ENCODE results near the gene AMBRA1. TPM values are rescaled to one million over a fixed set of nuclear protein-coding genes. Genes with fewer than 3 reads are reported as not detected.

The AMBRA1 gene
- total and polyA plus RNA-seq, 2 experiments from 2014 or later: 10.5 to 52.7 TPM

DNA sequence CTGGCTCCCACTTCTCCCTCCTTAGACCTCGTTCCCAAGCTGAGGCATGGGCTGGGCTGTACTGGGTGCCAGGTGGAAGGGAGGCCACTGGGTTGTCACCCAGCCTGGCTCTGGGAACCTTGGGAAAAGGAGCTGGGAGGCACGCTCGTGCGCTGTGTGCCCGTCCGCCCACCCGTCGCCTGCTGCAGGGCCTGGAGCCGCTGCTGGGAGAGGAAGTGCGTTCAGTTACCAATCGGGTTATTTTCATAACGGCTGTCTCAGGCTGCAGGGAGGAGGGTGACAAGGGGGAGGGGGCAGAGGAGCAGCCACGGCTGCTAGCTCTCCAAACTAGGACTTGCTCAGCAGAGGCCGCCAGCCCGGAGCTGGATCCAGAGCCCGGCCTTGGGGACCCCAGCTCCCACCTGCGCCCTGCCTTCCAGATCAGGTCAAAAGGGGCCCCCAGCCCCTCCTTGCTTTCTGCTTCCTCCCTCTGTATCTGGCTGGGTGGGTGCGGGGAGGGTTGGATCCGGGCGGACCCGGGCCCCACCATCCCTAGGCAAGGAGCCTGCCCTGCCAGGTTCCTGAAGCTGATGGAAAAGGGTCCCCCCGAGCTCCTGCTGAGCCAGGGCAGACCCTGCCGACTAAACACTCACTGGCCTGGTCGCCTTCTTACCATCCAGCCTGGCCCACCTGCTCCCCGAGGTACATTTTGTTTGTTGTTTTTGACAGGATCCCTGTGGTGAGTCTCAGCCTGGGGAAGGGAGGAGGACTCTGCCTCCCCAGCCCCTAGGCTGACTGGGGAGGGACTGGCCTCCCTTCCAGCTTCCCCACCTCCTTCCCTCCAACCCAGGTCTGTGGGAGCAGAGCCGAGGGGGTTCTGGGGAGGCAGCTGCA lies 232.3 kb downstream of the AMBRA1 start:
- no peaks in the 10 kb centered on the region for H3K36me3 ChIP-seq
- H3K4me1 ChIP-seq (ENCODE audit: low read depth): peaks cover 28% of the 10 kb centered on the region
- TF ChIP-seq CTCF (IDR thresholded peaks at IDR 0.05; ENCODE audit: low read depth, low read length): no peak
- no peaks in the 10 kb centered on the region for H3K9me3 ChIP-seq (ENCODE audit: low read depth)
- no peaks in the 10 kb centered on the region for H3K27me3 ChIP-seq
- peak overlapping the region; percentile 82 for H3K27ac ChIP-seq
- peak; percentile 63 to 78 for DNase-seq (ENCODE audit: low read depth in 1 of 2, low spot score in 1 of 2)
- H3K4me3 ChIP-seq: no peak overlapping the region

DNA sequence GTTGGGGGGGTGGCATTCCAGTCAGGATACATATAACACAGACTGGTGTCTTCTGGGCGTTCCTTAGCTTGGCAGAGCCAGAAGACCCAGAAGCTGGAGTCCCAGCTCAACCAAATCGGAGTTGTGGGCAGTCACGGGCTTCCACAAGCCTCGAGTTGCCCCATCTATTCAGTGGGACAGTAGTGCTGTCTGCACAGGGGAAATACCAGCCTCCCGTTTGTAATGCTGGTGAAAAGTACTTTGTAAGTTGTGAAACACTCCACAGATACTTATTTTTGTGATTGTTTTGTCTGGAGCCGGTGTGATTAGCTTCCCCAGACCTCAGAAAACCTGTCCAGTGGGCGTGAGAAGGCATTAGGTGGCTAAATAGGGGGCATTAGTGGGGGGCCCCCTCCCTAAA lies 232.9 kb downstream of the AMBRA1 start:
- TF ChIP-seq CTCF (IDR thresholded peaks at IDR 0.05; ENCODE audit: low read depth, low read length): no peak
- peaks cover 28% of the 10 kb centered on the region for H3K4me1 ChIP-seq (ENCODE audit: low read depth)
- H3K9me3 ChIP-seq (ENCODE audit: low read depth): no peaks in the 10 kb centered on the region
- no peaks in the 10 kb centered on the region for H3K27me3 ChIP-seq
- no peak overlapping the region for H3K4me3 ChIP-seq
- H3K36me3 ChIP-seq: no peaks in the 10 kb centered on the region
- DNase-seq (ENCODE audit: low read depth in 1 of 2, low spot score in 1 of 2): no peak
- H3K27ac ChIP-seq: peak overlapping the region; percentile 82

GRCh38 chr11:46359953-46360352 lies 233.9 kb downstream of the AMBRA1 start:
- no peaks in the 10 kb centered on the region for H3K9me3 ChIP-seq (ENCODE audit: low read depth)
- no peak overlapping the region for H3K4me3 ChIP-seq
- H3K36me3 ChIP-seq: no peaks in the 10 kb centered on the region
- H3K27ac ChIP-seq: no peak overlapping the region
- no peak for DNase-seq (ENCODE audit: low read depth in 1 of 2, low spot score in 1 of 2)
- no peaks in the 10 kb centered on the region for H3K27me3 ChIP-seq
- H3K4me1 ChIP-seq (ENCODE audit: low read depth): peaks cover 28% of the 10 kb centered on the region
- no peak for TF ChIP-seq CTCF (IDR thresholded peaks at IDR 0.05; ENCODE audit: low read depth, low read length)

GRCh38 chr11:46357483-46357936 lies 236.3 kb downstream of the AMBRA1 start:
- no peak overlapping the region for H3K4me3 ChIP-seq
- DNase-seq (ENCODE audit: low read depth in 1 of 2, low spot score in 1 of 2): no peak
- H3K27ac ChIP-seq: no peak overlapping the region
- no peaks in the 10 kb centered on the region for H3K36me3 ChIP-seq
- no peaks in the 10 kb centered on the region for H3K9me3 ChIP-seq (ENCODE audit: low read depth)
- peaks cover 18% of the 10 kb centered on the region for H3K4me1 ChIP-seq (ENCODE audit: low read depth)
- H3K27me3 ChIP-seq: no peaks in the 10 kb centered on the region
- no peak for TF ChIP-seq CTCF (IDR thresholded peaks at IDR 0.05; ENCODE audit: low read depth, low read length)

DNA sequence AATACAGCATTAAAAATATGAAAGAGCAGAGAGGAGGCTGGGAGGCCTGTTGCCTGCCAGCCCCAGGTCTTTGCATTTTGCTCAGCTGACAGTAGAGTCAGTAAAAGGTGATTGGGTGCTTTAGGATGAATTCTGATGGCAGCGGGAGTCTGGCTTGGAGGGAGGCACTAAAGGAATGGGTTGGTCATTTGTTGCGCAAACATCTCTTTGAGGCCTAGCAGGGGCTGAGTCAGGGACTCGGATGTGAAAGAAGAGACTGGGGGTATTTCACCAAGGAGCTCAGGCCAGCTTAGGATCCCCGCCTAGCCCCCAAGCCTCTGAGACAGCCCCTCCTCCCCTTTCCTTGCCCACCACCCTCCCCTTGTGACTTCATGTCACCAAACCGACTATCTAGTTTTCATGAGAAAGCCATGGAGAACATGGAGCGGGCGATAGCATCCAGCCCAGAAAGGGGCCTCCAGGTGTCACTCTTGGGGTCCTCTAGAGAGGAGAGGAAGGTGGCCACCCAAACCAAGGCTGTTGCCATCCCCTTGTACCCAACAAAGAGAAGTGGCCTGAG lies 236.8 kb downstream of the AMBRA1 start:
- H3K4me3 ChIP-seq: no peak overlapping the region
- DNase-seq (ENCODE audit: low read depth in 1 of 2, low spot score in 1 of 2): peak in 1 of 2 donors; percentile 81
- no peaks in the 10 kb centered on the region for H3K27me3 ChIP-seq
- TF ChIP-seq CTCF (IDR thresholded peaks at IDR 0.05; ENCODE audit: low read depth, low read length): no peak
- no peak overlapping the region for H3K27ac ChIP-seq
- H3K9me3 ChIP-seq (ENCODE audit: low read depth): no peaks in the 10 kb centered on the region
- H3K36me3 ChIP-seq: no peaks in the 10 kb centered on the region
- peaks cover 16% of the 10 kb centered on the region for H3K4me1 ChIP-seq (ENCODE audit: low read depth)

Measured in cardiac muscle cell (in vitro differentiated cells and primary cell).